K562 (cell line): ENCODE measurements around the gene TRAF1. TPM values are rescaled to one million over a fixed set of nuclear protein-coding genes. Genes with fewer than 3 reads are reported as not detected.

Source experiments
- CEBPG ChIP-seq, 3 experiments: fragments of 200-800 bp in 1 of 3; sonication (Bioruptor generic) in 1 of 3; sonication (generic) in 1 of 3; formaldehyde crosslinking in 1 of 3; IDR thresholded peaks in 2 of 3; conservative IDR thresholded peaks in 1 of 3; 2 replicates each; pipeline versions ENCODE4 v1.6.1 to v1.8.0; 2016 to 2022; ENCODE audit warnings: missing compliant biosample characterization in 2 of 3, missing genetic modification characterization in 2 of 3, mild to moderate bottlenecking in 1 of 3, missing genetic modification reagents in 1 of 3
- CTCFL ChIP-seq: IDR thresholded peaks from 2 replicates; pipeline ENCODE4 v1.6.1; 2011; ENCODE audit warnings: borderline replicate concordance, low read depth, mild to moderate bottlenecking, moderate library complexity, low read length; ENCODE audit not compliant: insufficient read depth, poor library complexity, severe bottlenecking
- CXXC5 ChIP-seq: fragments of 250-450 bp; sonication (Bioruptor Pico); IDR thresholded peaks from 2 replicates; pipeline ENCODE4 v1.8.0; 2022; ENCODE audit warnings: inconsistent platforms, mild to moderate bottlenecking, moderate library complexity
- ETV5 ChIP-seq: sonication (generic); formaldehyde crosslinking; IDR thresholded peaks from 2 replicates; pipeline ENCODE4 v1.4.0; 2020; ENCODE audit warnings: low read depth, mild to moderate bottlenecking, missing genetic modification reagents
- KLF16 ChIP-seq: IDR thresholded peaks from 2 replicates; pipeline ENCODE4 v1.6.1; 2016; ENCODE audit warnings: antibody characterized with exemption
- MAZ ChIP-seq, 2 experiments: fragments of 450-650 bp in 1 of 2; sonication (generic) in 1 of 2; formaldehyde crosslinking; IDR thresholded peaks in 1 of 2; conservative IDR thresholded peaks in 1 of 2; 2 replicates each; pipeline versions ENCODE4 v1.4.0 to v1.5.0; 2020; ENCODE audit warnings: mild to moderate bottlenecking in 1 of 2, missing genetic modification reagents in 1 of 2
- NFRKB ChIP-seq: fragments of 450-650 bp; IDR thresholded peaks from 2 replicates; pipeline ENCODE4 v1.6.1; 2016; ENCODE audit warnings: low read depth
- PHF8 ChIP-seq: fragments of 200-600 bp; sonication (generic); IDR thresholded peaks from 2 replicates; pipeline ENCODE4 v1.6.1; 2012; ENCODE audit warnings: mixed run types, mild to moderate bottlenecking, inconsistent platforms, low read length, moderate library complexity, borderline replicate concordance
- RCOR1 ChIP-seq, 2 experiments: IDR thresholded peaks; 2 replicates each; pipeline ENCODE4 v1.6.1; 2012; ENCODE audit warnings: low read depth in 2 of 2, low read length in 2 of 2, borderline replicate concordance in 1 of 2, improper control_type of control experiment in 1 of 2
- SNRNP70 ChIP-seq: fragments of 200-400 bp; formaldehyde crosslinking; optimal IDR thresholded peaks from 2 replicates; pipeline ENCODE3; 2017; ENCODE audit warnings: low read depth, low read length
- polyA plus RNA-seq, 8 experiments: library from polyadenylated mRNA; depleted of rRNA in 4 of 8; stranded (reverse) in 5 of 8; unstranded in 3 of 8; fragments of >200 nt; fragmentation: Nextera tagmentation in 2 of 8; fragmentation: Illumina TruSeq in 1 of 8; extraction: Ambion mirVana in 2 of 8; extraction: Trizol in 1 of 8; gene quantifications; 2 replicates each; pipeline versions ENCODE4 v1.2.1 to v1.2.3, GENCODE V29; 2011 to 2014; ENCODE audit warnings: inconsistent platforms in 1 of 8, missing spikeins in 1 of 8
- total RNA-seq, 7 experiments: library from RNA; depleted of rRNA in 6 of 7; stranded (reverse); fragments of >200 nt in 6 of 7; fragmentation: Illumina TruSeq in 2 of 7; extraction: Trizol in 2 of 7; gene quantifications; 2 replicates each; pipeline versions ENCODE4 v1.2.1 to v1.2.3, GENCODE V29; 2011 to 2021; ENCODE audit warnings: low replicate concordance in 1 of 7
- TF ChIP-seq, protein P1 (sequence below), 2 experiments: fragments of 450-650 bp; conservative IDR thresholded peaks; 2 replicates each; pipeline ENCODE4 v1.6.1; 2017; ENCODE audit warnings: mild to moderate bottlenecking in 2 of 2, moderate library complexity in 2 of 2
- TF ChIP-seq, protein P2 (sequence below): sonication (generic); formaldehyde crosslinking; IDR thresholded peaks from 2 replicates; pipeline ENCODE4 v1.8.1; 2023; ENCODE audit warnings: mild to moderate bottlenecking, missing genetic modification reagents

The TRAF1 gene
- total and polyA plus RNA-seq, 9 of the 15 experiments (the other 6 are each of a cell fraction or from before 2014, with no cell fraction given) = 0.01 to 1.1 (median 0.04) TPM; not detected in 2

GRCh38 chr9:120936011-120936763 lies 9.6 kb upstream of the TRAF1 start (continued):
- TF ChIP-seq, protein P1, sequence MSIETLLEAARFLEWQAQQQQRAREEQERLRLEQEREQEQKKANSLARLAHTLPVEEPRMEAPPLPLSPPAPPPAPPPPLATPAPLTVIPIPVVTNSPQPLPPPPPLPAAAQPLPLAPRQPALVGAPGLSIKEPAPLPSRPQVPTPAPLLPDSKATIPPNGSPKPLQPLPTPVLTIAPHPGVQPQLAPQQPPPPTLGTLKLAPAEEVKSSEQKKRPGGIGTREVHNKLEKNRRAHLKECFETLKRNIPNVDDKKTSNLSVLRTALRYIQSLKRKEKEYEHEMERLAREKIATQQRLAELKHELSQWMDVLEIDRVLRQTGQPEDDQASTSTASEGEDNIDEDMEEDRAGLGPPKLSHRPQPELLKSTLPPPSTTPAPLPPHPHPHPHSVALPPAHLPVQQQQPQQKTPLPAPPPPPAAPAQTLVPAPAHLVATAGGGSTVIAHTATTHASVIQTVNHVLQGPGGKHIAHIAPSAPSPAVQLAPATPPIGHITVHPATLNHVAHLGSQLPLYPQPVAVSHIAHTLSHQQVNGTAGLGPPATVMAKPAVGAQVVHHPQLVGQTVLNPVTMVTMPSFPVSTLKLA (conservative IDR thresholded peaks at IDR 0.05) = no peak
- TF ChIP-seq MAZ (CRISPR knock-in tag; conservative IDR thresholded peaks at IDR 0.05 in 1 of 2, IDR thresholded peaks at IDR 0.05 in 1 of 2) (peak in 1 of 2 experiments; percentile 71; a peak in 2 of 4 replicates), ETV5 (peak; percentile 20; the same call in 1 of the 2 replicates), RCOR1 (IDR thresholded peaks at IDR 0.05; ENCODE audit: borderline replicate concordance in 1 of 2, low read depth in 2 of 2, low read length in 2 of 2) (peak in 1 of 2 experiments; percentile 57; a peak in 1 of 4 replicates), CEBPG (CRISPR knock-in tag; IDR thresholded peaks at IDR 0.05) (no peak), CEBPG (tag; conservative IDR thresholded peaks at IDR 0.05 in 1 of 2, IDR thresholded peaks at IDR 0.05 in 1 of 2) (no peak), PHF8 (no peak), CTCFL (peak; percentile 21), NFRKB (no peak), SNRNP70 (no peak), KLF16 (0 out of 2 replicates have a peak, but pooled peaks have one; percentile 47), CXXC5 (0 out of 2 replicates have a peak, but pooled peaks have one; percentile 19)
- TF ChIP-seq, protein P2, sequence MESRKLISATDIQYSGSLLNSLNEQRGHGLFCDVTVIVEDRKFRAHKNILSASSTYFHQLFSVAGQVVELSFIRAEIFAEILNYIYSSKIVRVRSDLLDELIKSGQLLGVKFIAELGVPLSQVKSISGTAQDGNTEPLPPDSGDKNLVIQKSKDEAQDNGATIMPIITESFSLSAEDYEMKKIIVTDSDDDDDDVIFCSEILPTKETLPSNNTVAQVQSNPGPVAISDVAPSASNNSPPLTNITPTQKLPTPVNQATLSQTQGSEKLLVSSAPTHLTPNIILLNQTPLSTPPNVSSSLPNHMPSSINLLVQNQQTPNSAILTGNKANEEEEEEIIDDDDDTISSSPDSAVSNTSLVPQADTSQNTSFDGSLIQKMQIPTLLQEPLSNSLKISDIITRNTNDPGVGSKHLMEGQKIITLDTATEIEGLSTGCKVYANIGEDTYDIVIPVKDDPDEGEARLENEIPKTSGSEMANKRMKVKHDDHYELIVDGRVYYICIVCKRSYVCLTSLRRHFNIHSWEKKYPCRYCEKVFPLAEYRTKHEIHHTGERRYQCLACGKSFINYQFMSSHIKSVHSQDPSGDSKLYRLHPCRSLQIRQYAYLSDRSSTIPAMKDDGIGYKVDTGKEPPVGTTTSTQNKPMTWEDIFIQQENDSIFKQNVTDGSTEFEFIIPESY (CRISPR knock-in tag) = no peak
- TF ChIP-seq, all 486 proteins: peak for 29
